ENCODE results near the gene AHRR. TPM values are rescaled to one million over a fixed set of nuclear protein-coding genes. Genes with fewer than 3 reads are reported as not detected.
A peak's percentile ranks its signal among the peaks of the same experiment; 100 is the strongest.

AHRR gene
- polyA plus RNA-seq, 2 of the 4 experiments (the other 2 are of a cell fraction) = 1.2 to 1.7 TPM

DNA sequence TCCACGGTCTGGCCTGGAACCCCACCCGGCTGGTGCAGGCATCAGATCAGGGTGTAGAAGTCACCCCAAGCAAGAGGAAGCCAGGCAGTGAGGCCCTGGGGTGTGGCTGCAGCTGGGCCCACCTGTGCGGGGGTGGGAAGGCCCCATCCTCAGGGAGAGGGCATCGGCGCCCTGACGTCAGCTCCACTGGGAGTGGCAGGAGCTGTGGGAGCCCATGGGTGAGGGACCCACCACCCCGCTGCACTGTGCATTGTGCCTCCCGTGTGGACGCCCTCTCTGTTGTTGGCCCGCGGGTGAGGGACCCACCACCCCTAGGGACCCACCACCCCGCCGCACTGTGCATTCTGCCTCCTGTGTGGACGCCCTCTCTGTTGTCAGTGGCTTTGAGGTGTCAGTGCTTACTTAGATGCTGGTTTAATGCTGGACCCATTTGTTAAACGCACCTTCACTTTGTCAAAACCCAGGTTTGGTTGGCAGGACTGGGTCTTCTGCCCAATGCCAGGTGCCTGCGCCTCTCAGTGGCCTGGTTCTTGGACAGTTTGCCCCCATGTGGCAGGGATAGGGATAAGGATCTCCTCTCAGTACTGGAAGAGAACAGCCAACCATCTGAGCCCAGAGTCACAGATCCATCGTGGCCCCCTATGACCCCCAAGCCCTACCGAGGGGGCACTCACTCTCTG is 114.6 kb downstream of the AHRR start:
- ATAC-seq (peak; percentile 79 to 89), DNase-seq (ENCODE audit: low read depth in 1 of 2, low spot score in 1 of 2) (peak; percentile 43 to 66), FAIRE-seq (no peak)
- TF ChIP-seq ZSCAN20 (CRISPR knock-in tag; IDR thresholded peaks at IDR 0.05) (no peak), RAD21 (conservative IDR thresholded peaks at IDR 0.05 in 1 of 2, IDR thresholded peaks at IDR 0.05 in 1 of 2) (peak; percentile 36 to 67; a peak in 4 of 5 replicates), SMC3 (IDR thresholded peaks at IDR 0.05) (peak; percentile 50)
- TF ChIP-seq, protein P1, sequence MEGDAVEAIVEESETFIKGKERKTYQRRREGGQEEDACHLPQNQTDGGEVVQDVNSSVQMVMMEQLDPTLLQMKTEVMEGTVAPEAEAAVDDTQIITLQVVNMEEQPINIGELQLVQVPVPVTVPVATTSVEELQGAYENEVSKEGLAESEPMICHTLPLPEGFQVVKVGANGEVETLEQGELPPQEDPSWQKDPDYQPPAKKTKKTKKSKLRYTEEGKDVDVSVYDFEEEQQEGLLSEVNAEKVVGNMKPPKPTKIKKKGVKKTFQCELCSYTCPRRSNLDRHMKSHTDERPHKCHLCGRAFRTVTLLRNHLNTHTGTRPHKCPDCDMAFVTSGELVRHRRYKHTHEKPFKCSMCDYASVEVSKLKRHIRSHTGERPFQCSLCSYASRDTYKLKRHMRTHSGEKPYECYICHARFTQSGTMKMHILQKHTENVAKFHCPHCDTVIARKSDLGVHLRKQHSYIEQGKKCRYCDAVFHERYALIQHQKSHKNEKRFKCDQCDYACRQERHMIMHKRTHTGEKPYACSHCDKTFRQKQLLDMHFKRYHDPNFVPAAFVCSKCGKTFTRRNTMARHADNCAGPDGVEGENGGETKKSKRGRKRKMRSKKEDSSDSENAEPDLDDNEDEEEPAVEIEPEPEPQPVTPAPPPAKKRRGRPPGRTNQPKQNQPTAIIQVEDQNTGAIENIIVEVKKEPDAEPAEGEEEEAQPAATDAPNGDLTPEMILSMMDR (IDR thresholded peaks at IDR 0.05) = peak; percentile 41
- Histone ChIP-seq H3K27ac (no peak overlapping the region), H3K4me1 (no peaks in the 10 kb centered on the region), H3K9me3 (no peaks in the 10 kb centered on the region), H3K4me3 (no peak overlapping the region), H3K4me2 (no peak overlapping the region)
- POLR2A ChIA-PET = no interaction called here
- CTCF ChIA-PET = interaction anchor here (0.7 to 10.7 kb wide), 10 partner anchors 8 to 124 kb away, joined by 3 to 186 read pairs (median 4); partner anchors contain the start of gene AHRR
- 61% methylated on average over 15 of the region's 18 CpGs for WGBS (ENCODE audit: missing lambda C conversion rate)

DNA sequence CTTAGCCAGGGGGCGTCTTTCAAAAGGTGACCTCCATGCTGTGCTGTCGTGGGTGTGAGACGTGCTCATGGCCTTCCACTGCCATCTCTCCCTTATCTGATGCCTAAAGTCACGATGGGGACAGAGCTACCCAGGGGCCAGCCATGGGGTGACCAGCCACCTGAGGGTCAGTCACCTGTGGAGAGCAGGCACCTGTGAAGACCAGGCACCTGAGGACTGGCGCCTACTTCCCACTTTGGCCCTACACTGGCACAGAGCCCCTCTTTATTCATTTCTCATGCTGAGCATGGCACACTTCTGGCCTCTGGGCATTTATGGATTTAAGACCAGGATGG is 115.1 kb downstream of the AHRR start:
- no peak for TF ChIP-seq FOXS1 (CRISPR knock-in tag; IDR thresholded peaks at IDR 0.05)
- no peak for TF ChIP-seq RNF2 (IDR thresholded peaks at IDR 0.05; ENCODE audit: borderline replicate concordance, low read depth)
- TF ChIP-seq, protein P1 (IDR thresholded peaks at IDR 0.05) = peak; percentile 6; the same call in 2 of the 3 replicates
- no peak for DNase-seq (ENCODE audit: low read depth in 1 of 2, low spot score in 1 of 2)
- no peak for FAIRE-seq
- no peak overlapping the region for H3K4me2 ChIP-seq
- ChIA-PET POLR2A (no interaction called here), CTCF (interaction anchor here (0.7 to 10.7 kb wide), 10 partner anchors 8 to 125 kb away, joined by 3 to 186 read pairs (median 4); partner anchors contain the start of gene AHRR)
- H3K27ac ChIP-seq = no peak overlapping the region
- no peaks in the 10 kb centered on the region for H3K9me3 ChIP-seq
- peak in 1 of 2 experiments; percentile 16; a peak in 2 of 6 replicates for ATAC-seq
- H3K4me1 ChIP-seq = no peaks in the 10 kb centered on the region
- 21% methylated on average over 5 of the region's 5 CpGs for WGBS (ENCODE audit: missing lambda C conversion rate)
- no peak overlapping the region for H3K4me3 ChIP-seq

DNA sequence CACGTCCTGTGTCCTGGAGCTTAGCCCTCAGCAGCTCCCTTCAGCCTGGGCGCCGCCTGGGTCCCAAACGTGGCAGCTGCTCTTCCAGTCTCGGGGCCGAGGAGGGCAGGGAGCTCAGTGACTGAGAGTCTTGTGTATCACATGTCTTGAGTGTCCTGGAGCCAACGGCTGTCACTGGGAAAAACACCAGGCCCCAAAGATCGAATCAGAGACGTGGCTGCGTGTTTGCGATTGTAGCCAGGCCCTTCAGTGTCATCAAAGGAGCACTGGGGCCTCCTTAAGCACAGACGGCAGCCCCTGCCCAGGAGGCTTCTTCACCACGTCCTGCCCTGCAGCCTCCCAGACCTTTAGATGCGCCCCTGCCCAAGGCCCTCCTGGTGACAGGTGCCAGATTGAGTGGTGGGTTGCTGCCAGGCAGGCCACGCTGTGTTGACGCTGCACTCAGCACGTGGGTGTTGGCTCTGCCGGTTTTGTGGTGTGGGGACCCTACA is 115.8 kb downstream of the AHRR start:
- no peak for DNase-seq (ENCODE audit: low read depth in 1 of 2, low spot score in 1 of 2)
- CTCF ChIA-PET = interaction anchor here (0.9 to 10.7 kb wide), 8 partner anchors 9 to 125 kb away, joined by 3 to 186 read pairs (median 5); partner anchors contain the start of gene AHRR
- FAIRE-seq = no peak

DNA sequence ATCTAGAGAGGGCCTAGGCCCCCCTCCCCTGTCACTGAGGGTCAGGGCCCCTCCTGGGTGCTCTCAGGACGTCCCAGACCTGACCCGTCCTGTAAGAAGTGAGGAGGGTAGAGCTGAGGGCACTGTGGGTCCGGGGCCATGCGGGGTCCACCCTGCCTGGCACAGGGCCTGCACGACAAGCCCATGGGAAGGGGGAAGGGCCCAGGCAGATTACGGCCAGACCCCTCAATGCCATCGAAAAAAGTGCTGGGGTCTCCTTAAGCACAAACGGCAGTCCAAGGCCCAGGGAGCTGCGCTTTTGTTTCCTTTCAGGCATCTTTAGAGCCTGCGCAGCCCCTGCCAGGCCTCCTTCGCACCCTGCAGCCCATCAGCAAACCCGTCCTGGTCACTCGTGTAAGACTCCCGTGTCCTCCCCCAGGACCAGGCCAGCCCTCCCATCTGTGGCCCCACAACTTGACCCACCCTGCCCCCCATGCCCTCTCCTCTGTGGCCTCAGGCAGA is 117.0 kb downstream of the AHRR start:
- Histone ChIP-seq H3K9me3 (no peaks in the 10 kb centered on the region), H3K4me1 (peaks cover 6% of the 10 kb centered on the region; the same call in 1 of the 3 replicates), H3K4me3 (no peak overlapping the region), H3K27ac (no peak overlapping the region), H3K4me2 (no peak overlapping the region)
- ChIA-PET CTCF (interaction anchor here (0.6 to 5.6 kb wide), 4 partner anchors 8 to 363 kb away, joined by 3 to 43 read pairs (median 8); partner anchors contain the start of gene AHRR), POLR2A (no interaction called here)
- FAIRE-seq (no peak), DNase-seq (ENCODE audit: low read depth in 1 of 2, low spot score in 1 of 2) (no peak), ATAC-seq (no peak)
- WGBS (ENCODE audit: missing lambda C conversion rate) = 79% methylated on average over 12 of the region's 14 CpGs
- TF ChIP-seq ZSCAN20 (CRISPR knock-in tag; IDR thresholded peaks at IDR 0.05) (no peak), RAD21 (conservative IDR thresholded peaks at IDR 0.05 in 1 of 2, IDR thresholded peaks at IDR 0.05 in 1 of 2) (no peak), CBX8 (IDR thresholded peaks at IDR 0.05) (no peak), BHLHE40 (IDR thresholded peaks at IDR 0.05; ENCODE audit: low read depth, low read length) (no peak), NR3C1 (IDR thresholded peaks at IDR 0.05) (no peak), FOXS1 (CRISPR knock-in tag; IDR thresholded peaks at IDR 0.05) (no peak)

More for the DNA sequence above, 115.8 kb downstream of the AHRR start:
- 83% methylated on average over 17 of the region's 18 CpGs for WGBS (ENCODE audit: missing lambda C conversion rate)
- no peak for ATAC-seq
- no peak overlapping the region for H3K27ac ChIP-seq
- POLR2A ChIA-PET = no interaction called here
- peaks cover 6% of the 10 kb centered on the region; the same call in 1 of the 3 replicates for H3K4me1 ChIP-seq
- no peaks in the 10 kb centered on the region for H3K9me3 ChIP-seq
- TF ChIP-seq RARB (CRISPR knock-in tag; IDR thresholded peaks at IDR 0.05) = no peak
- TF ChIP-seq GATA3 (IDR thresholded peaks at IDR 0.05; ENCODE audit: borderline replicate concordance) = no peak
- no peak for TF ChIP-seq RNF2 (IDR thresholded peaks at IDR 0.05; ENCODE audit: borderline replicate concordance, low read depth)
- no peak for TF ChIP-seq SREBF2 (IDR thresholded peaks at IDR 0.05)
- H3K4me2 ChIP-seq = no peak overlapping the region
- H3K4me3 ChIP-seq = no peak overlapping the region
